GM23338 (cell line): ENCODE measurements around the gene BFAR. TPM values are rescaled to one million over a fixed set of nuclear protein-coding genes. Genes with fewer than 3 reads are reported as not detected.

Experiments used
- ATAC-seq: fragments of 200-7000 bp; cut with Tn5 transposase; 3 replicates; pipeline ENCODE4 v1.9.1; 2020
- DNase-seq: peaks from one replicate; pipeline ENCODE4 v3.0.0-alpha.2; 2015; ENCODE audit warnings: low spot score
- H2AFZ ChIP-seq: fragments of 200-600 bp; sonication (generic); 2 replicates; pipeline ENCODE4 v1.8.0; 2016; ENCODE audit warnings: antibody characterized with exemption, mild to moderate bottlenecking, moderate library complexity
- H3F3A ChIP-seq: fragments of 200-600 bp; sonication (generic); replicated peaks from 2 replicates; pipeline ENCODE4 v1.8.0; 2017; ENCODE audit warnings: antibody characterized with exemption, mixed run types, low read depth
- H3K27ac ChIP-seq: fragments of 200-600 bp; sonication (generic); 2 replicates; pipeline ENCODE4 v1.6.1; 2016; ENCODE audit warnings: low read depth
- H3K27me3 ChIP-seq: fragments of 200-600 bp; sonication (generic); 2 replicates; pipeline ENCODE4 v1.8.0; 2016; ENCODE audit warnings: mild to moderate bottlenecking, mixed run types, moderate library complexity; ENCODE audit not compliant: insufficient read depth
- H3K36me3 ChIP-seq: fragments of 200-600 bp; sonication (generic); 2 replicates; pipeline ENCODE4 v1.8.0; 2016; ENCODE audit warnings: mild to moderate bottlenecking; ENCODE audit not compliant: insufficient read depth
- H3K4me1 ChIP-seq: fragments of 200-600 bp; sonication (generic); 2 replicates; pipeline ENCODE4 v1.8.0; 2016; ENCODE audit warnings: mild to moderate bottlenecking, moderate library complexity; ENCODE audit not compliant: insufficient read depth
- H3K4me2 ChIP-seq: fragments of 200-600 bp; sonication (generic); 2 replicates; pipeline ENCODE4 v1.7.1; 2017; ENCODE audit warnings: mixed run types
- H3K4me3 ChIP-seq: fragments of 200-600 bp; sonication (generic); 2 replicates; pipeline ENCODE4 v1.6.1; 2016; ENCODE audit warnings: mixed run types
- H3K79me2 ChIP-seq: fragments of 200-600 bp; sonication (generic); replicated peaks from 2 replicates; pipeline ENCODE4 v1.8.0; 2017; ENCODE audit warnings: mild to moderate bottlenecking; ENCODE audit not compliant: insufficient read depth
- H3K9me2 ChIP-seq: fragments of 200-600 bp; sonication (generic); 2 replicates; pipeline ENCODE4 v1.8.0; 2017; ENCODE audit not compliant: insufficient read depth
- H4K20me1 ChIP-seq: fragments of 200-600 bp; sonication (generic); replicated peaks from 2 replicates; pipeline ENCODE4 v1.8.0; 2017; ENCODE audit warnings: mild to moderate bottlenecking; ENCODE audit not compliant: insufficient read depth
- H3K27ac Mint-ChIP-seq: 2 replicates; pipeline ENCODE4 v1.8.0; 2020; ENCODE audit warnings: inconsistent platforms, mild to moderate bottlenecking, moderate library complexity, mixed read lengths
- H3K27me3 Mint-ChIP-seq: 3 replicates; pipeline ENCODE4 v1.8.0; 2022; ENCODE audit warnings: low read depth, mild to moderate bottlenecking, moderate library complexity, mixed read lengths, inconsistent platforms; ENCODE audit not compliant: insufficient read depth, poor library complexity
- H3K36me3 Mint-ChIP-seq: 3 replicates; pipeline ENCODE4 v1.8.0; 2021; ENCODE audit warnings: low read depth, mild to moderate bottlenecking, inconsistent platforms, moderate library complexity, mixed read lengths
- H3K4me1 Mint-ChIP-seq: 3 replicates; pipeline ENCODE4 v1.8.0; 2020; ENCODE audit warnings: mild to moderate bottlenecking, inconsistent platforms, mixed read lengths
- H3K4me3 Mint-ChIP-seq: 3 replicates; pipeline ENCODE4 v1.8.0; 2021; ENCODE audit warnings: moderate library complexity, mild to moderate bottlenecking, inconsistent platforms, mixed read lengths
- H3K9me3 Mint-ChIP-seq: 3 replicates; pipeline ENCODE4 v1.8.0; 2020; ENCODE audit warnings: moderate library complexity, mild to moderate bottlenecking, inconsistent platforms, mixed read lengths
- EZH2 ChIP-seq: fragments of 200-600 bp; sonication (generic); IDR thresholded peaks from one replicate; pipeline ENCODE4 v1.8.0; 2017; ENCODE audit warnings: antibody characterized with exemption, mild to moderate bottlenecking, low read depth; ENCODE audit not compliant: unreplicated experiment
- EZH2phosphoT487 ChIP-seq: fragments of 200-600 bp; sonication (generic); IDR thresholded peaks from one replicate; pipeline ENCODE4 v1.8.1; 2018; ENCODE audit warnings: antibody characterized with exemption; ENCODE audit not compliant: unreplicated experiment
- JUNB ChIP-seq: IDR thresholded peaks from one replicate; pipeline ENCODE4 v1.6.1; 2016; ENCODE audit warnings: antibody characterized with exemption; ENCODE audit not compliant: unreplicated experiment
- NANOG ChIP-seq: IDR thresholded peaks from 2 replicates; pipeline ENCODE4 v1.6.1; 2016; ENCODE audit warnings: antibody characterized with exemption, borderline replicate concordance
- POLR2AphosphoS5 ChIP-seq: IDR thresholded peaks from 2 replicates; pipeline ENCODE4 v1.6.1; 2016; ENCODE audit warnings: antibody characterized with exemption, low read depth
- STAT1 ChIP-seq: IDR thresholded peaks from one replicate; pipeline ENCODE4 v1.6.1; 2016; ENCODE audit warnings: antibody characterized with exemption; ENCODE audit not compliant: unreplicated experiment
- ZNF114 ChIP-seq: fragments of 250-450 bp; sonication (Bioruptor Pico); IDR thresholded peaks from 2 replicates; pipeline ENCODE4 v1.5.0; 2020; ENCODE audit warnings: mild to moderate bottlenecking, moderate library complexity
- ZNF331 ChIP-seq: fragments of 250-450 bp; sonication (Bioruptor Pico); IDR thresholded peaks from 2 replicates; pipeline ENCODE4 v1.5.0; 2020; ENCODE audit warnings: low read depth, mild to moderate bottlenecking, moderate library complexity
- polyA plus RNA-seq: library from polyadenylated mRNA; unstranded; fragments of >200 nt; fragmentation: Nextera tagmentation; extraction: Ambion mirVana; gene quantifications from 2 replicates; pipeline ENCODE4 v1.2.1, GENCODE V29; 2016
- total RNA-seq: library from RNA; depleted of rRNA; stranded (reverse); fragments of >200 nt; shearing (Covaris generic); gene quantifications from 2 replicates; pipeline ENCODE4 v1.2.3, GENCODE V29; 2014
- TF ChIP-seq, protein P1 (sequence below), 2 experiments: fragments of 200-600 bp in 1 of 2; sonication (generic) in 1 of 2; conservative IDR thresholded peaks; 2 replicates each; pipeline versions ENCODE4 v1.5.1 to v1.6.1; 2016 to 2017; ENCODE audit warnings: antibody characterized with exemption in 2 of 2, low read depth in 2 of 2, mild to moderate bottlenecking in 2 of 2, moderate library complexity in 1 of 2
- TF ChIP-seq, protein P2 (sequence below): fragments of 250-450 bp; sonication (Bioruptor Pico); IDR thresholded peaks from 2 replicates; pipeline ENCODE4 v1.5.0; 2020; ENCODE audit warnings: mild to moderate bottlenecking, moderate library complexity

BFAR gene
- total and polyA plus RNA-seq, 2 experiments from 2014 or later, result 54.4 to 126 TPM

DNA sequence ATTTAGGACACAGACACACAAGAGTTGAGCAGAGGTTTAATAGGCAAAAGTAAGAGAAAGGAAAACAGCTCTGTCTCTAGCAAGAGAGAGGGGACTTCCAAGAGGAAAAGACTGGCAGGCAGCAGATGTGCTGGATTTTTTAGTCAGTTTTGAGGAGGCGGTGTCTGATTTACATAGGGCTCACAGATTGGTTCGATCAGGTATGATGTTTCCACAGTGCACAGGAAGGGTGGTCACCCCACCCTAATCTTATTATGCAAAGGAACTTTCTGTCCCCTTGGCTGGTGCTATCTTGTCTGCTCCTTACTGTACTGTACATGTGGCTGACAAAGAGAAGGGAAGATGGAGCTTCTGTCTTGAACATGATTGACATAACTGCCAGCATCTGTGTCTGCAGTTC lies 25.3 kb downstream of the BFAR start:
- H3K79me2 ChIP-seq, result no peaks in the 10 kb centered on the region
- H3K27ac ChIP-seq, result no peak overlapping the region
- no peaks in the 10 kb centered on the region for H3K27me3 ChIP-seq
- peaks cover 48% of the 10 kb centered on the region for H3K36me3 ChIP-seq
- DNase-seq (no peak), ATAC-seq (no peak)
- peaks cover 55% of the 10 kb centered on the region for H3K36me3 Mint-ChIP-seq
- no peaks in the 10 kb centered on the region for H3K9me3 Mint-ChIP-seq
- H3K4me1 ChIP-seq, result no peaks in the 10 kb centered on the region
- H3K4me3 Mint-ChIP-seq, result no peak overlapping the region
- H3K4me1 Mint-ChIP-seq, result no peaks in the 10 kb centered on the region
- no peak overlapping the region for H3K4me3 ChIP-seq
- H4K20me1 ChIP-seq, result 0 out of 2 replicates have a peak, but pooled peaks cover 6% of the 10 kb centered on the region
- H3K4me2 ChIP-seq, result no peak overlapping the region
- TF ChIP-seq JUNB (no peak), NANOG (no peak), POLR2AphosphoS5 (no peak)
- H3F3A ChIP-seq, result no peaks in the 10 kb centered on the region
- H3K27ac Mint-ChIP-seq, result no peak overlapping the region; the same call in 1 of the 2 replicates
- H3K9me2 ChIP-seq, result no peaks in the 10 kb centered on the region
- H2AFZ ChIP-seq, result no peak overlapping the region
- H3K27me3 Mint-ChIP-seq, result no peaks in the 10 kb centered on the region

DNA sequence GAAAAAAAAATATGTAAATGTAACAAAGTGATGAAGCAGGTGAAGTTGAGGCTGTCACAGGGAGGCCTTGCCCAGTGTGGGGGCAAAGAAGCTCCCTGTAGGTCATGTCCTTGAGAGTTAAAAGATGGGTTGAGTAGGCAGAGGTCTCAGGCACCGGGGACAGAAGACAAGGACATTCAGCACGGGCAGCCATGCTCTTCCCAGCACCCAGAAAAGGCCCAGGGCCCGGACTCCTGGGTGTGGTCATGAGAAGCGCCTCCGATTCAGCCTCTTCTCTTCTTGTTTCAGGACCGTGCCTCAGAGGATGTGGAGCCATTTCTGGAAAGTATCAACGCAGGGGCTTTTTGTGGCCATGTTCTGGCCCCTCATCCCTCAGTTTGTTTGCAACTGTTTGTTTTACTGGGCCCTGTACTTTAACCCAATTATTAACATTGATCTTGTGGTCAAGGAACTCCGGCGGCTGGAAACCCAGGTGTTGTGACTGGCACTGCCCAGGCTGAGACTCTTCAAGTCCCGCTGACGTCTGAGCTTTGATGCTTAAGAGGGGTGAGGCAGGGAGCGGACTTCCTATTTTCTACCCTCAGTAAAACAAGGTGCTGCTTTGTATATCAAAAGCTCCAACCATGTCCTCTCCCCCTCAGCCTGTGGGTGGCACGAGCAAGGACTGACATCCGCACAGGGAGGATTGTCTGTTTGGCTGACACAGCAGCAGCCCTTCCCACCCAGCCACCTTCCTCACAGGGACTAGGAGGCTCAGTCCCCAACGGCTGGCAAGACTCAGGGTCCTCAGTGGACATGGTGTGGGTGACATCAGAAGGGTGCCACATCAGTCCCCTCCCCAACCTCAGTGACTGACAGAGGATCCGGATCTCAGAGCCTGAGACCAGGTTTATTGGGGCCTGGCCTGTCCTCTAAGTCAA lies 34.9 kb downstream of the BFAR start:
- peaks cover 64% of the 10 kb centered on the region for H3K36me3 Mint-ChIP-seq
- H3K79me2 ChIP-seq, result no peaks in the 10 kb centered on the region
- no peak overlapping the region for H3K4me3 Mint-ChIP-seq
- no peaks in the 10 kb centered on the region for H3K9me3 Mint-ChIP-seq
- no peak overlapping the region for H3K4me3 ChIP-seq
- H3K27ac ChIP-seq, result no peak overlapping the region
- DNase-seq (no peak), ATAC-seq (no peak)
- H3K4me1 ChIP-seq, result no peaks in the 10 kb centered on the region
- peaks cover 28% of the 10 kb centered on the region for H3K36me3 ChIP-seq
- no peaks in the 10 kb centered on the region for H3F3A ChIP-seq
- no peaks in the 10 kb centered on the region for H3K4me1 Mint-ChIP-seq
- H2AFZ ChIP-seq, result no peak overlapping the region
- H3K9me2 ChIP-seq, result no peaks in the 10 kb centered on the region
- no peak overlapping the region for H3K4me2 ChIP-seq
- peaks cover 8% of the 10 kb centered on the region for H3K27me3 Mint-ChIP-seq
- peaks cover 11% of the 10 kb centered on the region; the same call in 1 of the 2 replicates for H4K20me1 ChIP-seq
- no peaks in the 10 kb centered on the region for H3K27me3 ChIP-seq
- H3K27ac Mint-ChIP-seq, result peak overlapping the region; percentile 52; the same call in 1 of the 2 replicates
- TF ChIP-seq STAT1, result no peak
- TF ChIP-seq ZNF331, result no peak
- TF ChIP-seq EZH2phosphoT487, result no peak
- TF ChIP-seq, protein P1, sequence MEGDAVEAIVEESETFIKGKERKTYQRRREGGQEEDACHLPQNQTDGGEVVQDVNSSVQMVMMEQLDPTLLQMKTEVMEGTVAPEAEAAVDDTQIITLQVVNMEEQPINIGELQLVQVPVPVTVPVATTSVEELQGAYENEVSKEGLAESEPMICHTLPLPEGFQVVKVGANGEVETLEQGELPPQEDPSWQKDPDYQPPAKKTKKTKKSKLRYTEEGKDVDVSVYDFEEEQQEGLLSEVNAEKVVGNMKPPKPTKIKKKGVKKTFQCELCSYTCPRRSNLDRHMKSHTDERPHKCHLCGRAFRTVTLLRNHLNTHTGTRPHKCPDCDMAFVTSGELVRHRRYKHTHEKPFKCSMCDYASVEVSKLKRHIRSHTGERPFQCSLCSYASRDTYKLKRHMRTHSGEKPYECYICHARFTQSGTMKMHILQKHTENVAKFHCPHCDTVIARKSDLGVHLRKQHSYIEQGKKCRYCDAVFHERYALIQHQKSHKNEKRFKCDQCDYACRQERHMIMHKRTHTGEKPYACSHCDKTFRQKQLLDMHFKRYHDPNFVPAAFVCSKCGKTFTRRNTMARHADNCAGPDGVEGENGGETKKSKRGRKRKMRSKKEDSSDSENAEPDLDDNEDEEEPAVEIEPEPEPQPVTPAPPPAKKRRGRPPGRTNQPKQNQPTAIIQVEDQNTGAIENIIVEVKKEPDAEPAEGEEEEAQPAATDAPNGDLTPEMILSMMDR (conservative IDR thresholded peaks at IDR 0.05; ENCODE audit: low read depth in 2 of 2), result no peak
- no peak for TF ChIP-seq JUNB
- no peak for TF ChIP-seq ZNF114 (CRISPR knock-in tag)
- TF ChIP-seq, protein P2, sequence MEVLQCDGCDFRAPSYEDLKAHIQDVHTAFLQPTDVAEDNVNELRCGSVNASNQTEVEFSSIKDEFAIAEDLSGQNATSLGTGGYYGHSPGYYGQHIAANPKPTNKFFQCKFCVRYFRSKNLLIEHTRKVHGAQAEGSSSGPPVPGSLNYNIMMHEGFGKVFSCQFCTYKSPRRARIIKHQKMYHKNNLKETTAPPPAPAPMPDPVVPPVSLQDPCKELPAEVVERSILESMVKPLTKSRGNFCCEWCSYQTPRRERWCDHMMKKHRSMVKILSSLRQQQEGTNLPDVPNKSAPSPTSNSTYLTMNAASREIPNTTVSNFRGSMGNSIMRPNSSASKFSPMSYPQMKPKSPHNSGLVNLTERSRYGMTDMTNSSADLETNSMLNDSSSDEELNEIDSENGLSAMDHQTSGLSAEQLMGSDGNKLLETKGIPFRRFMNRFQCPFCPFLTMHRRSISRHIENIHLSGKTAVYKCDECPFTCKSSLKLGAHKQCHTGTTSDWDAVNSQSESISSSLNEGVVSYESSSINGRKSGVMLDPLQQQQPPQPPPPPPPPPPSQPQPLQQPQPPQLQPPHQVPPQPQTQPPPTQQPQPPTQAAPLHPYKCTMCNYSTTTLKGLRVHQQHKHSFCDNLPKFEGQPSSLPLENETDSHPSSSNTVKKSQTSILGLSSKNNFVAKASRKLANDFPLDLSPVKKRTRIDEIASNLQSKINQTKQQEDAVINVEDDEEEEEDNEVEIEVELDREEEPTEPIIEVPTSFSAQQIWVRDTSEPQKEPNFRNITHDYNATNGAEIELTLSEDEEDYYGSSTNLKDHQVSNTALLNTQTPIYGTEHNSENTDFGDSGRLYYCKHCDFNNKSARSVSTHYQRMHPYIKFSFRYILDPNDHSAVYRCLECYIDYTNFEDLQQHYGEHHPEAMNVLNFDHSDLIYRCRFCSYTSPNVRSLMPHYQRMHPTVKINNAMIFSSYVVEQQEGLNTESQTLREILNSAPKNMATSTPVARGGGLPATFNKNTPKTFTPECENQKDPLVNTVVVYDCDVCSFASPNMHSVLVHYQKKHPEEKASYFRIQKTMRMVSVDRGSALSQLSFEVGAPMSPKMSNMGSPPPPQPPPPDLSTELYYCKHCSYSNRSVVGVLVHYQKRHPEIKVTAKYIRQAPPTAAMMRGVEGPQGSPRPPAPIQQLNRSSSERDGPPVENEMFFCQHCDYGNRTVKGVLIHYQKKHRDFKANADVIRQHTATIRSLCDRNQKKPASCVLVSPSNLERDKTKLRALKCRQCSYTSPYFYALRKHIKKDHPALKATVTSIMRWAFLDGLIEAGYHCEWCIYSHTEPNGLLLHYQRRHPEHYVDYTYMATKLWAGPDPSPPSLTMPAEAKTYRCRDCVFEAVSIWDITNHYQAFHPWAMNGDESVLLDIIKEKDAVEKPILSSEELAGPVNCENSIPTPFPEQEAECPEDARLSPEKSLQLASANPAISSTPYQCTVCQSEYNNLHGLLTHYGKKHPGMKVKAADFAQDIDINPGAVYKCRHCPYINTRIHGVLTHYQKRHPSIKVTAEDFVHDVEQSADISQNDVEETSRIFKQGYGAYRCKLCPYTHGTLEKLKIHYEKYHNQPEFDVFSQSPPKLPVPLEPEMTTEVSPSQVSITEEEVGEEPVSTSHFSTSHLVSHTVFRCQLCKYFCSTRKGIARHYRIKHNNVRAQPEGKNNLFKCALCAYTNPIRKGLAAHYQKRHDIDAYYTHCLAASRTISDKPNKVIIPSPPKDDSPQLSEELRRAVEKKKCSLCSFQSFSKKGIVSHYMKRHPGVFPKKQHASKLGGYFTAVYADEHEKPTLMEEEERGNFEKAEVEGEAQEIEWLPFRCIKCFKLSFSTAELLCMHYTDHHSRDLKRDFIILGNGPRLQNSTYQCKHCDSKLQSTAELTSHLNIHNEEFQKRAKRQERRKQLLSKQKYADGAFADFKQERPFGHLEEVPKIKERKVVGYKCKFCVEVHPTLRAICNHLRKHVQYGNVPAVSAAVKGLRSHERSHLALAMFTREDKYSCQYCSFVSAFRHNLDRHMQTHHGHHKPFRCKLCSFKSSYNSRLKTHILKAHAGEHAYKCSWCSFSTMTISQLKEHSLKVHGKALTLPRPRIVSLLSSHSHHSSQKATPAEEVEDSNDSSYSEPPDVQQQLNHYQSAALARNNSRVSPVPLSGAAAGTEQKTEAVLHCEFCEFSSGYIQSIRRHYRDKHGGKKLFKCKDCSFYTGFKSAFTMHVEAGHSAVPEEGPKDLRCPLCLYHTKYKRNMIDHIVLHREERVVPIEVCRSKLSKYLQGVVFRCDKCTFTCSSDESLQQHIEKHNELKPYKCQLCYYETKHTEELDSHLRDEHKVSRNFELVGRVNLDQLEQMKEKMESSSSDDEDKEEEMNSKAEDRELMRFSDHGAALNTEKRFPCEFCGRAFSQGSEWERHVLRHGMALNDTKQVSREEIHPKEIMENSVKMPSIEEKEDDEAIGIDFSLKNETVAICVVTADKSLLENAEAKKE, result no peak
- no peak for TF ChIP-seq POLR2AphosphoS5
- TF ChIP-seq EZH2, result no peak
